ENCODE results near the gene RNF6. TPM values are rescaled to one million over a fixed set of nuclear protein-coding genes. Genes with fewer than 3 reads are reported as not detected.

The RNF6 gene
- total RNA-seq, 1 donor from 2014 or later: 107 TPM

- no peaks in the 10 kb centered on the region for H3K36me3 ChIP-seq (ENCODE audit: control insufficient read depth, insufficient read depth, low read length)
- H3K27me3 ChIP-seq (ENCODE audit: control insufficient read depth, insufficient read depth, low read length): no peaks in the 10 kb centered on the region
- no peak overlapping the region for H3K4me3 ChIP-seq (ENCODE audit: low read depth, low read length)
- no peak for DNase-seq (ENCODE audit: low read depth)
- TF ChIP-seq CTCF (IDR thresholded peaks at IDR 0.05; ENCODE audit: insufficient read depth, low read length, severe bottlenecking): no peak
- FAIRE-seq: no peak
Observed at GRCh38 chr13:26229080-26229615, 7.0 kb upstream of the RNF6 start.

DNA sequence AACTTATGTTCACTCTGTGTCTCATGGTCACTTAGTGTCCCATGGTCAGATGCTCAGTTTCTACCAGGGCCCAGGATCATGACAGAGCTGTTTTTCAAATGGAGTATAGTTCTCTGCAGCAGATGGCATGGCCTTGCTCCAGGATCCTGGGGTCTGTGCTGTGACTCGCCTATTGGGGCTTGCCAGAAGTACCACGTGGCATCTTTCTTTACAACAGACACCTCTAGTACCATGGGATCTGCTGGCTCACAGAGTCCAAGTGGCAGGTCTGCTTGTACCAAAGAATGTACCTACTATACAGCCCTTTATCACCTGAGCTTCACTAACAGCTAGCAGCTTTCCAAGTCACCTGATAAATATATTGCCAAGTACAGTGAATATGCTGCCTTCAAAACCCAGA lies 6.0 kb upstream of the RNF6 start:
- Histone ChIP-seq H3K36me3 (ENCODE audit: control insufficient read depth, insufficient read depth, low read length) (no peaks in the 10 kb centered on the region), H3K4me3 (ENCODE audit: low read depth, low read length) (no peak overlapping the region), H3K27me3 (ENCODE audit: control insufficient read depth, insufficient read depth, low read length) (no peaks in the 10 kb centered on the region)
- TF ChIP-seq CTCF (IDR thresholded peaks at IDR 0.05; ENCODE audit: insufficient read depth, low read length, severe bottlenecking): no peak
- DNase-seq (ENCODE audit: low read depth) (no peak), FAIRE-seq (no peak)

DNA sequence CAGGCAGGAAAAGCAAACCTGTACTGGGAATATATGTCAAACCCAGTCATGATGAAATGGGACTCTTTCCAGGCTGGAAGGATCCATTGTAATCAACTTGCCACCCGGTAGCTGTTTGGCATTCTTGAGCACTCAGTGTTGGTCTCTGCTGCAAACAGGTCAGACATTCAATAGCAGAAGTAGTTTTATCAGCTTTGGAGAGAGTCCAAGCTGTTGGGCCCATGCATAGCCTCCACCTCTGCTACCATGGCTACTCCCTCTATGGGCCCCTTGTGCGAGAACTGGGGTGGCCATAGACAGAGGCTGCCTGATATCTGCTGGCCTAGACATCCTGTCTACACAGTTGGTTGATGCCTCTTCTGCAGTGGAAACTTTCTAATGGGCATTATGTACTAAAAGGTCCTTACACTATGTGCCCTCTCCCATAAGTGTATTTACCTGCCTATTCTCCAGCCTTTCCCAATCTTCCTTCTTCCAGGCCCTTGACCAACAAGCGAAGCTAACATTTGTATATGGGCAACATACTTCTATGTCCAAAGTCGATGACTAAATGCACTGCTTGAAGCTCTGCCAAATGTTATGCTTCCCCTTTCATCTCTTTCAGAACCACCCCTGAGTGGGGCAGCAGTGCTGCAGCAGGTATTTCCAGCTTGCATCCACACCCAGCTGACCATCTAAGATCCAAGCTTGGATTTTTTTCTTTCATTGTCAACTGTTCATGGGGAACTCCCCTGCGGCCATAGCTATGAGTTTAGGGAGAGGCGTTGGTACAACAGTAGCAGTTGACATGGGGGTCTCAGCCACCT lies 5.3 kb upstream of the RNF6 start:
- DNase-seq (ENCODE audit: low read depth) (no peak), FAIRE-seq (no peak)
- Histone ChIP-seq H3K27me3 (ENCODE audit: control insufficient read depth, insufficient read depth, low read length) (no peaks in the 10 kb centered on the region), H3K4me3 (ENCODE audit: low read depth, low read length) (no peak overlapping the region), H3K36me3 (ENCODE audit: control insufficient read depth, insufficient read depth, low read length) (no peaks in the 10 kb centered on the region)
- no peak for TF ChIP-seq CTCF (IDR thresholded peaks at IDR 0.05; ENCODE audit: insufficient read depth, low read length, severe bottlenecking)

DNA sequence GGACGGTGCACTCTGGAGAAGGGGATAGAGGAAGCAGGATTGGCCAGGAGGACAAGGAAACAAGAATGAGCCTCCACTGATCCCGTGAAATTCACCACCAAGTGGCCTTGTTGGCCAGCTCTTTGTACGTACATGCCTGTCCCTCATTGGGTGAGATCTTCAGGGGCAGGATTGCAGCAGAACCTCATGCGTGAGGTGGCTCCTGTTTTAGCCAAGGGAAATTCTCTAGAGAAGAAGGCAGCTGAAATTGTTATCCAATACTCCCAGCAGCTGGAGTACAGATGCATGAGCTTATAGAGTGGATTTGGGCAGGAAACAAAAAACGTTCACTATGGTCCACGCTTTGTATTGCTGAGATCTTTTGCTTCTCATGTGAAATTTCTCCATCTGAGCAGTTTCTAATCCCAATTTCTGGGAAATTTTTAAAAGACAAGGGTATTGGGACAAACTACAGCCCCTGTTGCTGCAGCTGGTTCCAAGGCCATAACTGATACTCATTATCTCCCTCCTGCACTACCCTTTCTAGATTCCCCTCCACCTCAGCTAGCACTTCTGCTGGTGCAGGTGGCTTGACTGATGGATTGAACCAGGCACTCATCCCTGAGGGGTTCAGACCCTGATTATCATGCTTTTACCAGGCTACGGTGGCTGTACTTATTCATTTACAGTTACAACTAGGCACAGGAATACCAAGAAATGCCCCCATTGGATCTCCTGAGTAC lies 3.9 kb upstream of the RNF6 start:
- no peak for TF ChIP-seq CTCF (IDR thresholded peaks at IDR 0.05; ENCODE audit: insufficient read depth, low read length, severe bottlenecking)
- FAIRE-seq: no peak

GRCh38 chr13:26222520-26223046 lies 469 bp upstream of the RNF6 start:
- FAIRE-seq (no peak), DNase-seq (ENCODE audit: low read depth) (no peak)
- H3K36me3 ChIP-seq (ENCODE audit: control insufficient read depth, insufficient read depth, low read length): peaks cover 8% of the 10 kb centered on the region
- TF ChIP-seq CTCF (IDR thresholded peaks at IDR 0.05; ENCODE audit: insufficient read depth, low read length, severe bottlenecking): no peak
- peak overlapping the region; percentile 99 for H3K4me3 ChIP-seq (ENCODE audit: low read depth, low read length)
- no peaks in the 10 kb centered on the region for H3K27me3 ChIP-seq (ENCODE audit: control insufficient read depth, insufficient read depth, low read length)

More for the DNA sequence above, 3.9 kb upstream of the RNF6 start:
- H3K36me3 ChIP-seq (ENCODE audit: control insufficient read depth, insufficient read depth, low read length): no peaks in the 10 kb centered on the region
- DNase-seq (ENCODE audit: low read depth): no peak
- H3K27me3 ChIP-seq (ENCODE audit: control insufficient read depth, insufficient read depth, low read length): no peaks in the 10 kb centered on the region
- no peak overlapping the region for H3K4me3 ChIP-seq (ENCODE audit: low read depth, low read length)
